HL-60 (cell line): Measurements from ENCODE around the gene DTX1.

Experiments used
- DNase-seq, 2 experiments: peaks; one replicate each; pipeline ENCODE4 v3.0.0-alpha.2; 2010 to 2020; ENCODE audit warnings: low read depth in 1 of 2, low spot score in 1 of 2
- H3K27ac ChIP-seq: fragments of 250-450 bp; sonication (Bioruptor Pico); replicated peaks from 2 replicates; pipeline ENCODE4 v1.5.1; 2020; ENCODE audit warnings: mild to moderate bottlenecking, moderate library complexity
- H3K27me3 ChIP-seq: fragments of 250-450 bp; sonication (Bioruptor Pico); 2 replicates; pipeline ENCODE4 v1.5.1; 2021; ENCODE audit warnings: mild to moderate bottlenecking, moderate library complexity; ENCODE audit not compliant: insufficient read depth, poor library complexity, severe bottlenecking
- H3K4me3 ChIP-seq: replicated peaks from 2 replicates; pipeline ENCODE4 v1.5.1; 2011; ENCODE audit warnings: mild to moderate bottlenecking, control low read depth, low read length; ENCODE audit not compliant: insufficient read depth
- CTCF ChIP-seq: IDR thresholded peaks from one replicate; pipeline ENCODE4 v1.5.1; 2011; ENCODE audit warnings: low read length, control low read depth, inconsistent platforms; ENCODE audit not compliant: insufficient read depth
- GABPA ChIP-seq: IDR thresholded peaks from 2 replicates; pipeline ENCODE4 v1.6.1; 2012; ENCODE audit warnings: low read depth
- POLR2AphosphoS5 ChIP-seq: IDR thresholded peaks from 2 replicates; pipeline ENCODE4 v1.6.1; 2012; ENCODE audit warnings: low read depth
- REST ChIP-seq: IDR thresholded peaks from 2 replicates; pipeline ENCODE4 v1.6.1; 2012; ENCODE audit warnings: low read depth; ENCODE audit not compliant: insufficient replicate concordance
- SPI1 ChIP-seq: IDR thresholded peaks from 2 replicates; pipeline ENCODE4 v1.6.1; 2012; ENCODE audit warnings: low read depth, mild to moderate bottlenecking, borderline replicate concordance

DTX1 gene

GRCh38 chr12:113021500-113021899 lies 35.0 kb upstream of the DTX1 start:
- H3K27me3 ChIP-seq, result peaks cover 10% of the 10 kb centered on the region
- no peak overlapping the region for H3K4me3 ChIP-seq
- no peak for TF ChIP-seq REST
- no peak for TF ChIP-seq POLR2AphosphoS5
- TF ChIP-seq SPI1, result no peak
- no peak for TF ChIP-seq CTCF
- TF ChIP-seq GABPA, result no peak
- H3K27ac ChIP-seq, result no peak overlapping the region
- no peak for DNase-seq

- Histone ChIP-seq H3K4me3 (no peak overlapping the region), H3K27ac (no peak overlapping the region), H3K27me3 (peaks cover 10% of the 10 kb centered on the region)
- DNase-seq, result no peak
- no peak for TF ChIP-seq SPI1
- TF ChIP-seq REST, result no peak
- no peak for TF ChIP-seq POLR2AphosphoS5
- no peak for TF ChIP-seq GABPA
- no peak for TF ChIP-seq CTCF
Observed at GRCh38 chr12:113022563-113023297, 33.8 kb upstream of the DTX1 start.

GRCh38 chr12:113027726-113028125 lies 28.8 kb upstream of the DTX1 start:
- no peak overlapping the region for H3K4me3 ChIP-seq

More at GRCh38 chr12:113027726-113028125, 28.8 kb upstream of the DTX1 start:
- H3K27ac ChIP-seq, result no peak overlapping the region
- H3K27me3 ChIP-seq, result no peaks in the 10 kb centered on the region
- TF ChIP-seq CTCF (no peak), SPI1 (no peak), REST (no peak), GABPA (no peak), POLR2AphosphoS5 (no peak)
- DNase-seq, result no peak
